IMR-90 (cell line): ENCODE data around the gene CDKN2B-AS1.

Source experiments
- BHLHE40 ChIP-seq: fragments of 150-350 bp; IDR thresholded peaks from 2 replicates; pipeline ENCODE4 v1.6.1; 2016; ENCODE audit warnings: mild to moderate bottlenecking, low read depth, low read length
- CEBPB ChIP-seq: IDR thresholded peaks from 2 replicates; pipeline ENCODE4 v1.6.1; 2012; ENCODE audit warnings: low read depth, low read length, improper control_type of control experiment
- CTCF ChIP-seq: conservative IDR thresholded peaks from 2 replicates; pipeline ENCODE4 v1.5.1; 2012; ENCODE audit warnings: mild to moderate bottlenecking, low read depth, low read length, improper control_type of control experiment
- FOS ChIP-seq: fragments of 150-350 bp; IDR thresholded peaks from 2 replicates; pipeline ENCODE4 v1.6.1; 2016; ENCODE audit warnings: low read depth, low read length
- MAZ ChIP-seq: IDR thresholded peaks from 2 replicates; pipeline ENCODE4 v1.6.1; 2012; ENCODE audit warnings: low read depth, mild to moderate bottlenecking, low read length, improper control_type of control experiment, moderate library complexity, borderline replicate concordance
- POLR2A ChIP-seq: IDR thresholded peaks from 2 replicates; pipeline ENCODE4 v1.6.1; 2012; ENCODE audit warnings: mild to moderate bottlenecking, low read depth, low read length
- RAD21 ChIP-seq: IDR thresholded peaks from 2 replicates; pipeline ENCODE4 v1.6.1; 2012; ENCODE audit warnings: low read length, improper control_type of control experiment
- RFX5 ChIP-seq: IDR thresholded peaks from 2 replicates; pipeline ENCODE4 v1.8.0; 2012; ENCODE audit warnings: low read depth, mild to moderate bottlenecking, low read length, moderate library complexity

GRCh38 chr9:21976334-21976875 lies 18.2 kb upstream of the CDKN2B-AS1 start:
- TF ChIP-seq CTCF, result no peak
- no peak for TF ChIP-seq RAD21
- TF ChIP-seq BHLHE40, result no peak
- TF ChIP-seq POLR2A, result no peak
- TF ChIP-seq FOS, result no peak
- no peak for TF ChIP-seq CEBPB
- TF ChIP-seq MAZ, result no peak
- TF ChIP-seq RFX5, result no peak
